ENCODE measurements around the gene BCL2A1.

DNA sequence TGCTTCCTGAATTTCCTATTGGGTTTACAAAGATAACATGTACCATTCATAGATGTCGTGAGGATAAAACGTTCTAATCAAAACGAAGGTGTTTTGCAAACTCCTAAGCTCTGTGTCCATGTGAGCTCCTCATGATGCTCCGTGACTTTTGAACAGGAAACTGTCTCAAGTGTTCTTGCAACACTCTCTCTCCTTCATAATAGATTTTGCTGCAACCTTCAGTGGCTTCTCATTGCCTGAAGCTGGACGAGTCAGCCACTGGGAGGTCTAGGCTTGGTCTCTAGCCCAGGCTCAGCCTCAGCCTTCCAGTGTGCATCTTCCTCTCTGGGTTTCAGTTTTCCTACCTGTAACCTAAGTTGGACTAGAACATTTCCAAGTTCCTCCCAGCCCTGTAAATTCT is 18.7 kb upstream of the BCL2A1 start:
- TF ChIP-seq SPI1 (IDR thresholded peaks at IDR 0.05; ENCODE audit: low read depth, low read length) (no peak), POLR2A (IDR thresholded peaks at IDR 0.05; ENCODE audit: low read depth, low read length) (no peak), POLR2AphosphoS5 (IDR thresholded peaks at IDR 0.05; ENCODE audit: low read depth, low read length) (no peak), TAF1 (IDR thresholded peaks at IDR 0.05; ENCODE audit: low read depth, low read length) (no peak)

All from GM12891 (cell line).